Testis (tissue), 2 donors: ENCODE data around the gene LNP1.

Experiments
- CTCF ChIP-seq, 3 experiments: fragments of 450-650 bp in 2 of 3; fragments of 200-600 bp in 1 of 3; sonication (generic) in 1 of 3; IDR thresholded peaks; one replicate each; pipeline ENCODE4 v1.5.1; 2016 to 2019; ENCODE audit warnings: antibody characterized with exemption in 3 of 3, mild to moderate bottlenecking in 2 of 3, moderate library complexity in 1 of 3
- POLR2A ChIP-seq: fragments of 450-650 bp; IDR thresholded peaks from one replicate; pipeline ENCODE4 v1.6.1; 2017; ENCODE audit warnings: antibody characterized with exemption, mild to moderate bottlenecking, moderate library complexity

- TF ChIP-seq CTCF (IDR thresholded peaks at IDR 0.05) (no peak), POLR2A (no peak)
Observed at GRCh38 chr3:100500320-100500880, 99.1 kb downstream of the LNP1 start.
